ENCODE measurements around the gene FAM177A1. TPM values are rescaled to one million over a fixed set of nuclear protein-coding genes. Genes with fewer than 3 reads are reported as not detected.

Gene FAM177A1
- polyA plus RNA-seq, 1 experiment, result 54.0 TPM

DNA sequence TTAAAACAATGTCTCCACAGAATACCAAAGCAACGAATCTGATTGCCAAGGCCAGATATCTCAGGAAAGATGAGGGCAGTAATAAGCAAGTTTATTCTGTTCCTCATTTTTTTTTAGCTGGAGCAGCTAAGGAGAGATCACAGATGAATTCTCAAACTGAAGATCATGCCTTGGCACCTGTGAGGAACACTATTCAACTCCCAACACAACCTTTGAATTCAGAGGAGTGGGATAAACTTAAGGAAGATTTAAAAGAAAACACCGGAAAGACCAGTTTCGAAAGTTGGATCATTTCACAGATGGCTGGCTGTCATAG lies 77.3 kb downstream of the FAM177A1 start:
- no peaks in the 10 kb centered on the region for H3K27me3 ChIP-seq (ENCODE audit: control insufficient read depth, insufficient read depth, low read length)
- ChIA-PET POLR2A (interaction anchor here (0.6 kb wide), 1 partner anchor 345 kb away, joined by 3 read pairs; no protein-coding TSS in a partner anchor), CTCF (interaction anchor here (1.3 kb wide), 3 partner anchors 16 to 19 kb away, joined by 3 to 5 read pairs (median 3); no protein-coding TSS in a partner anchor)
- H3K9me3 ChIP-seq (ENCODE audit: control insufficient read depth, insufficient read depth, low read length), result no peaks in the 10 kb centered on the region; the same call in 1 of the 2 replicates
- H3K4me3 ChIP-seq (ENCODE audit: low read depth, low read length), result peak overlapping the region; percentile 73
- TF ChIP-seq CTCF (IDR thresholded peaks at IDR 0.05; ENCODE audit: low read depth, low read length), result no peak
- no peak for DNase-seq (ENCODE audit: low read depth, low spot score)
- no peak overlapping the region for H3K27ac ChIP-seq (ENCODE audit: low read depth, low read length)

- no peak for TF ChIP-seq CTCF (IDR thresholded peaks at IDR 0.05; ENCODE audit: low read depth, low read length)
- DNase-seq (ENCODE audit: low read depth, low spot score), result no peak
- no peak overlapping the region for H3K27ac ChIP-seq (ENCODE audit: low read depth, low read length)
- H3K9me3 ChIP-seq (ENCODE audit: control insufficient read depth, insufficient read depth, low read length), result no peaks in the 10 kb centered on the region; the same call in 1 of the 2 replicates
- ChIA-PET CTCF (interaction anchor here (1.3 kb wide), 4 partner anchors 15 to 281 kb away, joined by 3 to 5 read pairs (median 3); partner anchors contain the start of gene NFKBIA), POLR2A (interaction anchor here (0.6 kb wide), 1 partner anchor 249 kb away, joined by 3 read pairs; the partner anchor contains the start of gene BAZ1A)
- H3K27me3 ChIP-seq (ENCODE audit: control insufficient read depth, insufficient read depth, low read length), result no peaks in the 10 kb centered on the region
- no peak overlapping the region for H3K4me3 ChIP-seq (ENCODE audit: low read depth, low read length)
These were observed 78.1 kb downstream of the FAM177A1 start for GRCh38 chr14:35124127-35124526.

Other genes starting within 250 kb of the FAM177A1 start
- 22.6 and 31.5 TPM in 2 replicates for gene BAZ1A, start 170.9 kb upstream of the FAM177A1 start, polyA plus RNA-seq (2011; rRNA removed)
- 58.8 and 84.2 TPM in 2 replicates for gene SRP54, start 63.3 kb upstream of the FAM177A1 start, polyA plus RNA-seq (2011; rRNA removed)
- gene PPP2R3C, start 75.7 kb downstream of the FAM177A1 start, polyA plus RNA-seq (2011; rRNA removed), result 30.8 and 43.7 TPM in 2 replicates
- 30.6 and 34.9 TPM in 2 replicates for gene PRORP, start 76.3 kb downstream of the FAM177A1 start, polyA plus RNA-seq (2011; rRNA removed)
- gene PSMA6, start 246.1 kb downstream of the FAM177A1 start, polyA plus RNA-seq (2011; rRNA removed), result 233 and 300 TPM in 2 replicates